ENCODE results near the gene PLD1.

GRCh38 chr3:171786997-171787396, 23.3 kb downstream of the PLD1 start:
- TF ChIP-seq EP300 (IDR thresholded peaks at IDR 0.05): no peak
- TF ChIP-seq POLR2A (IDR thresholded peaks at IDR 0.05): no peak
- TF ChIP-seq, protein P1, sequence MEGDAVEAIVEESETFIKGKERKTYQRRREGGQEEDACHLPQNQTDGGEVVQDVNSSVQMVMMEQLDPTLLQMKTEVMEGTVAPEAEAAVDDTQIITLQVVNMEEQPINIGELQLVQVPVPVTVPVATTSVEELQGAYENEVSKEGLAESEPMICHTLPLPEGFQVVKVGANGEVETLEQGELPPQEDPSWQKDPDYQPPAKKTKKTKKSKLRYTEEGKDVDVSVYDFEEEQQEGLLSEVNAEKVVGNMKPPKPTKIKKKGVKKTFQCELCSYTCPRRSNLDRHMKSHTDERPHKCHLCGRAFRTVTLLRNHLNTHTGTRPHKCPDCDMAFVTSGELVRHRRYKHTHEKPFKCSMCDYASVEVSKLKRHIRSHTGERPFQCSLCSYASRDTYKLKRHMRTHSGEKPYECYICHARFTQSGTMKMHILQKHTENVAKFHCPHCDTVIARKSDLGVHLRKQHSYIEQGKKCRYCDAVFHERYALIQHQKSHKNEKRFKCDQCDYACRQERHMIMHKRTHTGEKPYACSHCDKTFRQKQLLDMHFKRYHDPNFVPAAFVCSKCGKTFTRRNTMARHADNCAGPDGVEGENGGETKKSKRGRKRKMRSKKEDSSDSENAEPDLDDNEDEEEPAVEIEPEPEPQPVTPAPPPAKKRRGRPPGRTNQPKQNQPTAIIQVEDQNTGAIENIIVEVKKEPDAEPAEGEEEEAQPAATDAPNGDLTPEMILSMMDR (IDR thresholded peaks at IDR 0.05): no peak
